H9 (cell line): ENCODE results near the gene HK3. TPM values are rescaled to one million over a fixed set of nuclear protein-coding genes. Genes with fewer than 3 reads are reported as not detected.

Source experiments
- DNase-seq: peaks from one replicate; pipeline ENCODE4 v3.0.0-alpha.2; 2017
- H2AFZ ChIP-seq: one replicate; pipeline ENCODE4 v1.6.1; 2013; ENCODE audit warnings: mild to moderate bottlenecking, low read length, control low read depth, moderate library complexity
- H2AK5ac ChIP-seq: 2 replicates; pipeline ENCODE4 v1.6.1; 2013; ENCODE audit warnings: low read length, control low read depth, mixed read lengths; ENCODE audit not compliant: insufficient read length
- H2BK120ac ChIP-seq: one replicate; pipeline ENCODE4 v1.6.1; 2013; ENCODE audit warnings: low read depth, mild to moderate bottlenecking, low read length, control low read depth, inconsistent platforms; ENCODE audit not compliant: poor library complexity, severe bottlenecking
- H2BK12ac ChIP-seq: 2 replicates; pipeline ENCODE4 v1.6.1; 2013; ENCODE audit warnings: low read length, control low read depth, mixed read lengths, low read depth; ENCODE audit not compliant: insufficient read length
- H2BK15ac ChIP-seq: 2 replicates; pipeline ENCODE4 v1.6.1; 2013; ENCODE audit warnings: low read depth, low read length, control low read depth
- H2BK20ac ChIP-seq: one replicate; pipeline ENCODE4 v1.6.1; 2013; ENCODE audit warnings: low read depth, mild to moderate bottlenecking, low read length, control low read depth, inconsistent platforms; ENCODE audit not compliant: poor library complexity, severe bottlenecking
- H2BK5ac ChIP-seq: 2 replicates; pipeline ENCODE4 v1.6.1; 2013; ENCODE audit warnings: low read length, control low read depth, mixed read lengths; ENCODE audit not compliant: insufficient read length
- H3K14ac ChIP-seq: 2 replicates; pipeline ENCODE4 v1.6.1; 2013; ENCODE audit warnings: low read length, control low read depth; ENCODE audit not compliant: insufficient read depth
- H3K18ac ChIP-seq: 2 replicates; pipeline ENCODE4 v1.6.1; 2013; ENCODE audit warnings: low read depth, mild to moderate bottlenecking, mixed read lengths, low read length, control low read depth; ENCODE audit not compliant: insufficient read length
- H3K23ac ChIP-seq: 2 replicates; pipeline ENCODE4 v1.6.1; 2013; ENCODE audit warnings: low read length, control low read depth, mixed read lengths, low read depth; ENCODE audit not compliant: insufficient read length
- H3K23me2 ChIP-seq: 2 replicates; pipeline ENCODE4 v1.6.1; 2013; ENCODE audit warnings: low read depth, mild to moderate bottlenecking, mixed read lengths, low read length, control low read depth; ENCODE audit not compliant: insufficient read length, poor library complexity, severe bottlenecking
- H3K27ac ChIP-seq: 2 replicates; pipeline ENCODE4 v1.5.1; 2013; ENCODE audit warnings: low read length, control low read depth, mixed read lengths, low read depth; ENCODE audit not compliant: insufficient read length
- H3K27me3 ChIP-seq: 2 replicates; pipeline ENCODE4 v1.6.1; 2013; ENCODE audit warnings: low read length, control low read depth, inconsistent platforms; ENCODE audit not compliant: insufficient read depth
- H3K4ac ChIP-seq: 2 replicates; pipeline ENCODE4 v1.6.1; 2013; ENCODE audit warnings: low read depth, mild to moderate bottlenecking, control low read depth, inconsistent platforms, low read length, moderate library complexity
- H3K4me1 ChIP-seq: 2 replicates; pipeline ENCODE4 v1.6.1; 2013; ENCODE audit warnings: low read length, control low read depth, inconsistent platforms; ENCODE audit not compliant: insufficient read depth
- H3K4me2 ChIP-seq: 2 replicates; pipeline ENCODE4 v1.6.1; 2013; ENCODE audit warnings: low read length, control low read depth, mixed read lengths; ENCODE audit not compliant: insufficient read length, insufficient read depth
- H3K56ac ChIP-seq: 2 replicates; pipeline ENCODE4 v1.6.1; 2013; ENCODE audit warnings: low read depth, mild to moderate bottlenecking, mixed read lengths, low read length, control low read depth; ENCODE audit not compliant: insufficient read length
- H3K79me1 ChIP-seq: 2 replicates; pipeline ENCODE4 v1.6.1; 2013; ENCODE audit warnings: low read depth, mild to moderate bottlenecking, moderate library complexity, low read length, control low read depth, inconsistent platforms; ENCODE audit not compliant: insufficient read depth, poor library complexity, severe bottlenecking
- H3K79me2 ChIP-seq: 2 replicates; pipeline ENCODE4 v1.6.1; 2013; ENCODE audit warnings: low read length, control low read depth, inconsistent platforms; ENCODE audit not compliant: insufficient read depth
- H3K9ac ChIP-seq: 2 replicates; pipeline ENCODE4 v1.6.1; 2013; ENCODE audit warnings: low read length, control low read depth, mixed read lengths; ENCODE audit not compliant: insufficient read length; ENCODE audit errors: extremely low read depth
- H3K9me3 ChIP-seq: one replicate; pipeline ENCODE4 v1.6.1; 2013; ENCODE audit warnings: low read depth, low read length, inconsistent platforms; ENCODE audit not compliant: control insufficient read depth
- H3T11ph ChIP-seq: one replicate; pipeline ENCODE4 v1.6.1; 2013; ENCODE audit warnings: mild to moderate bottlenecking, low read length, control low read depth, inconsistent platforms
- H4K20me1 ChIP-seq: one replicate; pipeline ENCODE4 v1.6.1; 2013; ENCODE audit not compliant: control insufficient read depth, insufficient read length, insufficient read depth
- H4K5ac ChIP-seq: 2 replicates; pipeline ENCODE4 v1.6.1; 2013; ENCODE audit warnings: low read depth, mild to moderate bottlenecking, mixed read lengths, low read length, control low read depth; ENCODE audit not compliant: insufficient read length
- H4K8ac ChIP-seq: replicated peaks from 2 replicates; pipeline ENCODE4 v1.6.1; 2013; ENCODE audit warnings: low read length, control low read depth, mixed read lengths, low read depth; ENCODE audit not compliant: insufficient read length
- H4K91ac ChIP-seq: 2 replicates; pipeline ENCODE4 v1.6.1; 2013; ENCODE audit warnings: low read depth, mild to moderate bottlenecking, moderate library complexity, mixed read lengths, low read length, control low read depth; ENCODE audit not compliant: insufficient read length
- H3K27ac Mint-ChIP-seq, 3 experiments: 2 replicates in 2 of 3; 3 replicates in 1 of 3; pipeline ENCODE4 v1.8.0; 2020 to 2021; ENCODE audit warnings: mixed read lengths in 3 of 3, mild to moderate bottlenecking in 1 of 3, moderate library complexity in 1 of 3
- H3K27me3 Mint-ChIP-seq: 2 replicates; pipeline ENCODE4 v1.8.0; 2021; ENCODE audit warnings: low read depth, mild to moderate bottlenecking, moderate library complexity, mixed read lengths
- H3K36me3 Mint-ChIP-seq, 3 experiments: 2 replicates in 2 of 3; 3 replicates in 1 of 3; pipeline ENCODE4 v1.8.0; 2020 to 2021; ENCODE audit warnings: low read depth in 3 of 3, mixed read lengths in 3 of 3; ENCODE audit not compliant: insufficient read depth in 1 of 3
- H3K4me1 Mint-ChIP-seq, 2 experiments: 2 replicates each; pipeline ENCODE4 v1.8.0; 2020; ENCODE audit warnings: mixed read lengths in 2 of 2
- H3K4me3 Mint-ChIP-seq, 2 experiments: 2 replicates in 1 of 2; 3 replicates in 1 of 2; pipeline ENCODE4 v1.8.0; 2020 to 2021; ENCODE audit warnings: mild to moderate bottlenecking in 2 of 2, mixed read lengths in 2 of 2, moderate library complexity in 1 of 2
- H3K9me3 Mint-ChIP-seq, 2 experiments: 2 replicates in 1 of 2; 3 replicates in 1 of 2; pipeline ENCODE4 v1.8.0; 2020; ENCODE audit warnings: mild to moderate bottlenecking in 2 of 2, mixed read lengths in 2 of 2, moderate library complexity in 1 of 2
- CTCF ChIP-seq: fragments of 200-600 bp; sonication (generic); conservative IDR thresholded peaks from 3 replicates; pipeline ENCODE4 v1.8.0; 2021; ENCODE audit warnings: antibody characterized with exemption, mild to moderate bottlenecking
- WGBS: extraction: QIAGEN DNeasy Blood & Tissue Kit; methylation state at CpG from one replicate; pipeline ENCODE4 v1.1.7; 2013; ENCODE audit warnings: missing lambda C conversion rate, low lambda C conversion rate, mixed read lengths; ENCODE audit not compliant: insufficient read length; ENCODE audit errors: extremely low coverage; 5-methylcytosine and 5-hydroxymethylcytosine counted together
- total RNA-seq: library from RNA; stranded (reverse); gene quantifications from 2 replicates; pipeline ENCODE4 v1.2.1, GENCODE V29; 2021

The HK3 gene
- total RNA-seq, 1 experiment from 2014 or later, result not detected

GRCh38 chr5:176836811-176837706 lies 62.1 kb downstream of the HK3 start:
- Histone ChIP-seq H3K27me3 (no peaks in the 10 kb centered on the region; the same call in 1 of the 2 replicates), H2BK5ac (no peak overlapping the region), H3K14ac (no peak overlapping the region), H3K56ac (no peak overlapping the region), H3K4me2 (no peak overlapping the region), H2BK20ac (no peak overlapping the region), H3K79me1 (no peaks in the 10 kb centered on the region), H3K23me2 (no peaks in the 10 kb centered on the region), H3K79me2 (no peaks in the 10 kb centered on the region), H3K4me1 (no peaks in the 10 kb centered on the region), H4K91ac (no peak overlapping the region), H4K20me1 (no peaks in the 10 kb centered on the region), H4K5ac (no peak overlapping the region), H2BK12ac (no peak overlapping the region), H3K18ac (no peak overlapping the region), H3K4ac (no peak overlapping the region), H3K9me3 (no peaks in the 10 kb centered on the region), H4K8ac (no peak overlapping the region), H2AK5ac (no peak overlapping the region), H2BK15ac (no peak overlapping the region), H2BK120ac (no peak overlapping the region), H3K9ac (no peak overlapping the region), H2AFZ (no peak overlapping the region), H3K27ac (no peak overlapping the region), H3K23ac (no peak overlapping the region), H3T11ph (no peak overlapping the region)
- H3K27ac Mint-ChIP-seq, result no peak overlapping the region
- DNase-seq, result no peak
- peaks cover 71% of the 10 kb centered on the region for H3K27me3 Mint-ChIP-seq
- H3K9me3 Mint-ChIP-seq, result no peaks in the 10 kb centered on the region; a peak in 1 of 5 replicates
- WGBS, result no CpG with 5 or more reads among the region's 15 CpGs
- no peak for TF ChIP-seq CTCF
- H3K36me3 Mint-ChIP-seq, result no peaks in the 10 kb centered on the region
- H3K4me1 Mint-ChIP-seq, result peaks cover 13 to 25% of the 10 kb centered on the region in 2 experiments
- no peak overlapping the region for H3K4me3 Mint-ChIP-seq
